NCI-H526 treated with DMSO at 0.1 percent for 48 hours (cell line): Measurements from ENCODE around the gene TGFB1.
"Not testable (repeated sequence)": the region's sequence is repeated elsewhere in the genome, so short reads cannot be mapped to it uniquely, and the experiment has no call there.

Source experiments
- DNase-seq: peaks from one replicate; lab custom pipeline; 2025; lab: John Stamatoyannopoulos, UW

The TGFB1 gene

GRCh38 chr19:41369769-41370168 is 16.0 kb upstream of the TGFB1 start:
- DNase-seq: no peak

- DNase-seq: no peak
Observed at GRCh38 chr19:41367848-41368301, 14.2 kb upstream of the TGFB1 start.

GRCh38 chr19:41366089-41366488 is 12.4 kb upstream of the TGFB1 start:
- no peak for DNase-seq

- no peak for DNase-seq
Observed at GRCh38 chr19:41364524-41365391, 11.0 kb upstream of the TGFB1 start.

DNA sequence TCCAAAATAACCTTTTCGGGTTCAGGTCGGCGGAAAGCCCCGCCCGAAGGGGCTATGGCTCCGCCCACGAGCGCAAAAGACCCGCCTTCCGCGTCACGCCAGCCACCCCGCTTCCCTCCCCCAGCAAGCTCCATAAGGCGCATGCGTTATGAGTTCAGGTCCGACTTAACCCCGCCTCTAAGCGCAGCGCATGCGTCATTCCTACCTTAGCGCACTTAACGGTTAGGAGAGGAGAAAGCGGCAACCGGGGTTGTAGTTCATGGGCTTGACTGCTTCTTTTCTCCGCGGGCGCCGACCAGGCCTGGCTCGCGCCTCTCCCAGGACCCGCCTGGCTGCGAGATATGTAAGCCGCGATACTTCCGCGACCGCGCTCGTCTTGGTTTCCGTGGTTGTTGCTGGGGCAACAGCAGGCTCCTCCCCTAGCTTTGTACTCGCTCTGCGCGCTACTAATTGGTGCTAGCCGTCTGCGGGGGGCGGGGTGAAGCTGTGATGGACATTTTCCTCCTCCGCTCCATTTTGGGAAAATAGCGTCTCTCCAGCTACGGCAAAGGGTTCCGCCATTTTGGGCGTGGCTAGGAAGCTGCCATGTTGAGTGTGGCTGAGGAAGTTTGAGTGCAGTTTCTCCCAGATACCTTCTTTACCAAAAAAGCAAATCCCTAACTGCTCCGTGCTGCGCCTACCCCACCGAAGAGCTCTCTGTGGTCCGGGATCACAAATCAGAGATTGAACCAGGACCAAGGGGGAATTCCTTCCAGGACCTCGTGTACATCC is 10.2 kb upstream of the TGFB1 start, which contains the start of gene B9D2:
TSS of gene B9D2 (minus strand) at position 397 of the 771 bp plus-strand sequence. CDS start 630 bp downstream, outside the sequence.
- peak; percentile 99 for DNase-seq

GRCh38 chr19:41363371-41363752 is 9.6 kb upstream of the TGFB1 start:
- no peak for DNase-seq

DNA sequence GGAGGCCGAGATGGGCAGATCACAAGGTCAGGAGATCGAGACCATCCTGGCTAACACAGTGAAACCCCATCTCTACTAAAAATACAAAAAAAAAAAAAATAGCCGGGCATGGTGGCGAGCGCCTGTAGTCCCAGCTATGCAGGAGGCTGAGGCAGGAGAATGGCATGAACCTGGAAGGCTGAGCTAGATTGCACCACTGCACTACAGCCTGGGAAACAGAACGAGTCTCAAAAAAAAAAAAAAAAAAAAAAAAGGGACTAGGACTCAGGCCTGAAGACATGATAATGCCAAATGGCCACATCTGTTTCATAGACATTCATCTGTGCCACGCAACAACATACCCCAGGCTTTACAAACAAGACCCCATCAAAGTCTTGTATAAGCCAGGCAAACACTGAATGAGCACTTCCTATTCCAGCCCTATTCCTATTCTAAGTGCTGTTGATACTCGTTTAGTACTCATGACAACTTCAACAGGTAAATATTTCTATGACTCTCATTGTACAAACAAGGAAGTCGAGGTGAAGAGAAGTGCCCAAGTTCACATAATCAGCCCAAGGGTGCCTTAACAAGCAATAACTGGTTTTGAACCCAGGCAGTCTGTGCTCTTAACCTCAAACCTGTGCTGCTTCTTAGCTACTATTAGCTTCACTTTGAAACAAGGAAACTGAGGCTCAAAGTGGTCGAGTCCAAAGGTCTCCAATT is 8.6 kb upstream of the TGFB1 start:
- no peak for DNase-seq

GRCh38 chr19:41359741-41360140 is 6.0 kb upstream of the TGFB1 start:
- no peak for DNase-seq

- no peak for DNase-seq
Observed at GRCh38 chr19:41357746-41358145, 4.0 kb upstream of the TGFB1 start.

DNA sequence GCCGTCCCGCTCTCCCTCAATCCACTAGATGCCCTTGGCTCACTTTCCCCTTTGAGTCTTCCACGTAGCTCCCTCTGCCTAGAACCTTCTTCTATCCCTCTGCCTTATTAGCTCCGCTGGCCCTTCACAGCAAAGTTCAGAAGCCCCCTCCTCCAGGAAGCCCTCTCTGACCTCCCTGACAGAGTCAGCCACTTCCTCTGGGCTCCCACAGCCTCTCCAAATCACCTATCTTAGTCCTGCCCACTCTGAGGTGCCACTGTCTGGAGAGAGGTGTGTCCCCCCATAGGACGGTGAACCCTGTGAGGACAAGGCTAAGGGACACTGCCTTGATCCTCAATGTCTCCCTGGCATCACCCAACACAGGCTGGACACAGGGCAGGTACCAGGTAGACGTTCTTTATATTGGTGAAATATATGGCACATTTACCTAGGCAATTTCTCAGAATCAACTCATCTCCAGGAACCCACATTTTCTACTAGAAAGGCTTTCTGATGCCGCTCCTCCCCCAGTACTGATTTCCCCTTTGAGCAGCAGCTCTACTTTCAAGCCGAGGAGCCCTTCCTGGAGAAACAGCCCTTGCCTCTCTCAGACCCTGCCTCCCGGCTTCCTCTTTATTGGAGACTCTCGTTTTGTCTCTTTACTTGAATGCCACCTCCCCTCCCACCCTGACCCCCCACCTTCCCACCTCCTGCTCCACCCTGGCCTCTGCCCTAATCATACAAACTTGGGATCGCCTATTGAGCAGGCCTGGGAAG is 3.4 kb upstream of the TGFB1 start:
- DNase-seq: no peak

GRCh38 chr19:41355802-41356201 is 2.1 kb upstream of the TGFB1 start:
- DNase-seq: no peak

DNA sequence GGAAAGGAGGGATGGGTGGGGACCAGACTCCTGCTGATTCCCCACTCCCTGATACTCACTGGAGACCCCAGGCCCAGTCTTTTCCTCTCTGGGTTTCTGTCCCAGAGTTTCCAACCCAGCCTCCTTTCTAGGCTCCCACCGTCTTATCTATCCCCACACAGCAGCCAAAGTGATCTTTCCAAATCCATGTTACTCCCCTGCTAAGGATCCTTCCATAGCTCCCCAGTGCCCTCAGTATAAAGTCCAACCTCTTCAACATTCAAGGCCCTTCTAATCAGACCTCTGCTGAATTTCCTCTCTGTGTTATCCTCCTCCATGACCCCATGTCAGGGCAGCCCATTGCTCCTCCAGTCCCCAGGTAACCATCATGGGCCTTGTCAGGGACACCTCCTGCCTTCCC is 1.3 kb upstream of the TGFB1 start:
- DNase-seq: no peak

GRCh38 chr19:41354343-41354953 is 726 bp upstream of the TGFB1 start:
- DNase-seq: no peak

- DNase-seq: no peak
Observed at GRCh38 chr19:41352609-41353465, 885 bp downstream of the TGFB1 start.

DNA sequence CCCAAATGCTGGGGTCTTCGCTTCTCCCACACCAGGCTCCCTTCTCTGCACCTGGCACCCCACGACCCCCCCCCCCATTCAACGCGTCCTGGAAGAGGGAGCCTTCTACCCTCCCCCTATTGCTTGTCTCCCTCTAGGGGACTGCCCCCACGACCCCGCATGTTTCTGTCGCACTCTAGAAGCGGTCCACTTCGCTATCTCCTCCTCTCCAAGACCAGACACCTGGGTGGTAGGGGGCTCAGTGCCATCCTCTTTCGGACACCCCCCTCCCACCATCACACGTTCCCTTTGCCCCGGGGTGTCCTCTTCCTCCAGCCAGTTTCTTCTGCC is 1.5 kb downstream of the TGFB1 start:
- no peak for DNase-seq

GRCh38 chr19:41351339-41352245 is 2.1 kb downstream of the TGFB1 start:
- no peak for DNase-seq

DNA sequence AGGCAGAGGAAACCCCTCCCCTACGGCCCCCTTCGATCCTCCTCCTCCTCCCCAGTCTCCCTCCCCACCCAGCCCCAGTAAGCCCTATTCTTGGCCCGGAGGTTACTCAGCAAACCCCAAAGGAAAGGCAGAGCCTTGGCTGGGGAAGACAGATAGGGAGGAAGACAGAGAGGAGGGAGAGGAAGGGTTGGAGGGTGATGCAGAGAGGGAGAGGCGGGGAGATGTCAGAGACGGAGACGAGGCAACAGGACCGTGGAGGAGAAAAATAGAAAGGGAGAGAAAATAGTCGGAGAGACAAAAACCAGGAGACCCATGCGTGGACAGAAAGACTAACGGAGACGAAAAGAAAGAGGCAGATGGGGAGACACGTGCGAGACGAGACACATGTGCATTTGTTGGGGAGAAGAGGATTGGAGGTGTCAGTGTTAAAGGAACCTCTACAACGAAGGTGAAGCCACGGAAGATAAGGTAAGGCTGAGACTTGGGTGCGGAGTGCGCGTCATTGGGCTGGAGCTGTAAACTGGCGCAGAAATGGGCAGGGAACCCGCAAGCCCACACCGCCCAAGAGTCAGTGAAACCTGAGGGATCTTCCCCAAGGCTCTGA is 2.9 kb downstream of the TGFB1 start:
- DNase-seq: no peak

DNA sequence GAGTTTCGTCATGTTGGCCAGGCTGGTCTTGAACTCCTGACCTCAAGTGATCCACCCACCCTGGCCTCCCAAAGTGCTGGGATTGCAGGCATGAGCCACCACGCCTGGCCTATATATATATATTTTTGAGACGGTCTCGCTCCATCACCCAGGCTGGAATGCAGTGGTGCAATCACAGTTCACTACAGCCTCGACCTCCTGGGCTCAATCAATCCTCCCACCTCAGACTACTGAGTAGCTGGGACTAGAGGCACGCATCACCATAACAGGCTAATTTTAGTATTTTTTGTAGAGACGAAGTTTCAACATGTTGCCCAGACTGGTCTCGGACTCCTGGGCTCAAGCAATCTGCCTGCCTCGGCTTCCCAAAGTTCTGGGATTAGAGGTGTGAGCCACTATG is 6.8 kb downstream of the TGFB1 start:
- DNase-seq: not testable (repeated sequence)

GRCh38 chr19:41344162-41344561 is 9.6 kb downstream of the TGFB1 start:
- DNase-seq: no peak
